HG03060 (cell line): ENCODE data around the gene ZNF816.
"Not testable (repeated sequence)": the region's sequence is repeated elsewhere in the genome, so short reads cannot be mapped to it uniquely, and the experiment has no call there.

Experiments used
- ATAC-seq: cut with Tn5 transposase; IDR thresholded peaks from one replicate; pipeline ENCODE4 v1.9.1; 2021; ENCODE audit warnings: low read depth, moderate number of reproducible peaks; ENCODE audit not compliant: unreplicated experiment

Gene ZNF816

DNA sequence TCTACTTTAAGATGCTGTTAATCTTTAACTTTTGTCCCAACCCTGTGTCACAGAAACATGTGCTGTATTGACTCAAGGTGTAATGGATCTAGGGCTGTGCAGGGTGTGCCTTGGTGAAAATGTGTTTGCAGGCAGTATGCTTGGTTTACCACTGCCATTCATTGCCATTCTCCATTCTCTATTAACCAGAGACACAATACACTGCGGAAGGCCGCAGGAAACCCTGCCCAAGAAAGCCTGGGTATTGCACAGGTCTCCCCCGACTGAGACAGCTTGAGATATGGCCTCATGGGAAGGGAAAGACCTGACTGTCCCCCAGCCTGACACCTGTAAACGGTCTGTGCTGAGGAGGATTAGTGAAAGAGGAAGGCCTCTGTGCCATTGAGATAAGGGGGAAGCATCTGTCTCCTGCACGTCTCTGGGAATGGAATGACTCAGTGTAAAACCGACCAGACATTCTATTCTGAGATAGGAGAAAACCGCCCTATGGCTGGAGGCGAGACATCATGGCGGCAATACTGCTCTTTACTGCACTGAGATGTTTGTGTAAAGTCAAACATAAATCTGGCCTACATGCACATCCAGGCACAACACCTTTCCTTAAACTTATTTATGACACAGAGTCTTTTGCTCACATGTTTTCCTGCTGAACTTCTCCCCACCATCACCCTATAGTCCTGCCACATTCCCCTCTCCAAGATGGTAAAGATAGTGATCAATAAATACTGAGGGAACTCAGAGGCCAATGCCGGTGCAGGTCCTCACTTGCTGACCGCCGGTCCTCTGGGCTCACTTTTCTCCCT is 26.3 kb downstream of the ZNF816 start:
- no peak for ATAC-seq

DNA sequence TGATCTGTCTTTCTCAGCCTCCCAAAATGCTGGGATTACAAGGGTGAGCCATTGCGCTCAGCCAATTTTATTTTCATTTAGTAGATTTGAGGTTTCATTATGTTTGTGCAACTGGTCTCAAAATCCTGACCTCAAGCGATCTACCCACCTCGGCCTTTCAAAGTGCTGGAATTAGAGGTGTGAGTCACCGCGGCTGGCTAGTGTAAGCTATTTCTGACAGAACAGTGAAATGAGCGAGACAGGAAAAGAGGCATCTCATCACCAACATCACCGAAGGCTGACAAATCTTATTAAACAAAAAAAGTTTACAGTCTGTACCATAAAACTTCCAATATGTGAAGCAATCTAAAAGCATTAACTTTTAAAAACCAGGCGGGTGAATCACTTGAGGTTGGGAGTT is 27.2 kb downstream of the ZNF816 start:
- ATAC-seq = no peak

DNA sequence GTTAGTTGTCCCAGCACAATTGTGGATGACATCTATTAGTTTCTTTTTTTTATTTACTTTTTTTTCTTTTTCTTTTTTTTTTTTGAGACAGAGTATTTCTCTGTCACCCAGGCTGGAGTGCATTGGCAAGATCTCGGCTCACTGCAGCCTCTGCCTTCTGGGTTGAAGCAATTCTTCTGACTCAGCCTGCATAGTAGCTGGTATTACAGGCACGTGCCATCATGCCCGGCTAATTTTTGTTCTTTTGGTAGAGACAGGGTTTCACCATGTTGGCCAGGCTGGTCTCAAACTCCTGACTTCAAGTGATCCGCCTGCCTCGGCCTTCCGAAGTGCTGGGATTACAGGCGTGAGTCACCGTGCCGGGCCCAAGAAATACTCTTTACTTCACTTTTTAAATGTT is 38.0 kb downstream of the ZNF816 start:
- not testable (repeated sequence) for ATAC-seq

DNA sequence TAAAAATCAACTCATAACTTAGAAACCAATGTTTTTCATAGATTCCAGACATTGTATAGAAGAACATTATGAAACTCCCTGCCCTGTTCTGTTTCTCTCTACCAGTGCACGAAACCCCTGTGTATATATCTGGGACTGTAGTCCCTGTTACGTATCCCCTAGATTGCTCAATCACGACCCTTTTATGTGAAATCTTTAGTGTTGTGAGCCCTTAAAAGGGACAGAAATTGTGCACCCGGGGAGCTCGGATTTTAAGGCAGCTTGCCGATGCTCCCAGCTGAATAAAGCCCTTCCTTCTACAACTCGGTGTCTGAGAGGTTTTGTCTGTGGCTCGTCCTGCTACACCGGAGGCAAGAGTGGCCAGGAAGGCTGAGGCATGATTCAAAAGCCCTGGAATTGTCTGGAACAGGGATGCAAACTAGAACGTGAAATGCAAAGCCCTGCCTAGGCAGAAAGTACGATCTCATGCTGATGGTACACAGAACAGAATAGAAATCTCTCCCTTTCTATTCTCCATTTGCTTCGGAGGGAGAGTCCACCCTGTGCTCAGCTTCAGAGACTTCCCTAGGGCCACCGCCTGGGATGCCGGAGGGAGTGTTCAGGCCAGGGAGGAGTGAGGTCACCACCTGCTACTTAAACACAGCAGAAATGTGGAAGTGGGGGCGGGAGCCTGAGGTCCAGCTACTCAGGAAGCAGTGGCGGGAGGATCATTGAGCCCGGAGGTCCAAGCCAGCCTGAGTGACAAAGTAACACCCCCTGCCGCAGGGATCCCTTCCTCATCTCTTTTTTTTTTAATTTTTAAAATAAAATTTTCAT is 38.7 kb downstream of the ZNF816 start:
- no peak for ATAC-seq

DNA sequence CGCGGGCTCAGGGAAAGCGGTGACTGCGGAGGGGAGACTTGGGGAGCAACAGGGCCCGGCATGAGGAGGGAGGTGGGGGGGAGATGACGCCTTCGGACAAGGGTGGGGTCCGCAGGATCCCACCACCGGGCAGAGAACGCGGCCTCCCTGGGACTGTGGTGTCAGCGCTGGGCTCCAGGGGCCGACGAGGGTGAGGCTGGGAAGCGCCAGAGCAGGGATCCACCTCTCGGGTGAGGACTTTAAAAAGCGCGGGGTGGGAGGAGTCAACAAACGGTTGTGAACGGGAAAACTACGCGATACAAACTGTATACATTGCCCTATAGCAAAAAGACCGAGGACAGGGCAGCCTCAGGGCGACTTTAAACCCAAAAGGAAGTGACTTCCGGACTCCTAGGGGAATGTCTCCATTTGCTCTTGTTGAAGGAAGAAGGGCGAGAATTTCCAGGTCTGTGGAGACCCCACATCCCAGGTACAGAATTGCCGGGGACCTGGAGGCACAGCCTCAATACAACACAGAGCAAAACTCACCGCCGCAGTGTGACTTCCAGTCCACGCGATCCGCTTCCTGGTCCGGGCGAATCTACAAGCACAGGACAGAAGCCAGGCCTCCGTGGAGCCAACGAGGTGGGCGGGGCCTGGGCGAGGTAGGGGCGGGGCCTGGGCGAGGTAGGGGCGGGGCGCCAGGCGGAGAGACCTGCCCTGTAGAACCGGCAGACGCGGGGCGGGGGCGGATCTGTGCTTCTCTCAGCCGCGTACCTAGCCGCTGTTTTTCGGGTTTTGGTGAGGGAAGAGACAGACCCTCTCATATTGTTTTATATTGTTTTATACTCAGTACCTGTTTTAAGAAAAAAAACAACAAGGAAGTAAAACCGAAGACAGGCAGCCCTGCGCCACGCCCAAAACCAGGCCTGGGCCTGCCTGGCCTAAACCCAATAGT is 39.6 kb downstream of the ZNF816 start, which contains the start of gene ZNF888:
TSS of gene ZNF888 (minus strand) at position 588 of the 937 bp plus-strand sequence. CDS start 5,555 bp downstream, outside the sequence.
- ATAC-seq = no peak

DNA sequence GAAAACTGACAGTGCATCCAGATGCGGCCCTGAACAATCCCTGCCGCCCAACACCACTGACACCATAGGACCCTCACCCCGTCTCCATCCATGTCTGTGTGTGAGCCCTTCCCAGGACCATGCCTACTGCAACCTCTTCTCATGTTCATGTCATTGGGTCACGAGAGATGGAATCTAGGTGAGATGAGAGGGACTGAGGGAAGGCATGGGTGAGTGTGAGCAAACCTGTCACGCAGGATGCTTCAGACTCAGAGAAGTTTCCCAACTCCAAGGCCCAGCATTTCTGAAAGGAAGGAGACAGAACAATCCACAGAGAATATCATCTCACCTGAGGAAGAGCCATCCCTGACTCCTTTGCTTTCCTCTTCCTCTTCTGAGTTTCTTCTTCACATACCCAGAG is 45.1 kb downstream of the ZNF816 start:
- no peak for ATAC-seq

DNA sequence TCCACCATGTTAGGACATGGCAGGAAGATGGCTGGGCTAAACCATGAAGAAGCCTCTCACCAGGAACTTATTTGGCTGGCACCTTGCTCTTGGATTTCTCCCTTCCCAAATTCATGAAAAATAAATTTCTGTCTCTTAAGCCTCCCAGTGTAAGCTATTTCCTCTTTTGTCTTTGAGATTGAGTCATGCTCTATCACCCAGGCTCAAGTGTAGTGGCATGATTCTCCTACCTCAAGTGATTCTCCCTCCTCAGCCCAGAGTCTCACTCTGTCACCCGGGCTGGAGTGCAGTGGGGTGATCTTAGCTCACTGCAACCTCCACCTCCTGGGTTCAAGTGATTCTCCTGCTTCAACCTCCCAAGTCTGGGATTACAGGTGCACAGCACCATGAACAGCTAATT is 52.0 kb downstream of the ZNF816 start:
- ATAC-seq = no peak

DNA sequence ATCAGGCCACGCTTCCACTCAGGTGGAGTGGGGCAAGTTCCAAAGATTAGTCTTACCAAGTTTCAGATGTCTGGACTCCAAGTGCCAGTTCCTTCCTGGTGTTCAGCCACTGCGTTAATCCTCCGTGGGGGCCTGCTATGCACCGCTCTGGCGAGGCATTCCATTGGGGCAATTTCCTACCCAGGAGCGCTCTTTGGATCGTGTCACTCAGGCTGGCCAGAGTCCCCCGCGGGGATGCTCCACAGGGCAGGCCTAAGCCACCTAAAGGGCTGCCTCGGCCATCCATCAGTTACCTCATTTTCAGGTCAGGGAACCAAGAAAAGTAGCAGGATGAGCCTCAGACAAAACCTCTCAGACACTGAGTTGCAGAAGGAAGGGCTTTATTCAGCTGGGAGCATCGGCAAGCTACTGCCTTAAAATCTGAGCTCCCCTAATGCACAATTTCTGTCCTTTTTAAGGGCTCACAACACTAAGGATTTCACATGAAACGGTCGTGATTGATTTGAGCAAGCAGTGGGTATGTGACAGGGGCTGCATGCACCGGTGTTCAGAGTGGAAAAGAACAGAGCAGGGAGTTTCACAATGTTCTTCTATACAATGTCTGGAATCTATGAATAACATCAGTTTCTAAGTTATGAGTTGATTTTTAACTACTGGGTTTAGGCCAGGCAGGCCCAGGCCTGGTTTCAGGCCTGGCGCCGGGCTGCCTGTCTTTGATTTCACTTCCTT is 58.5 kb downstream of the ZNF816 start:
- not testable (repeated sequence) for ATAC-seq

DNA sequence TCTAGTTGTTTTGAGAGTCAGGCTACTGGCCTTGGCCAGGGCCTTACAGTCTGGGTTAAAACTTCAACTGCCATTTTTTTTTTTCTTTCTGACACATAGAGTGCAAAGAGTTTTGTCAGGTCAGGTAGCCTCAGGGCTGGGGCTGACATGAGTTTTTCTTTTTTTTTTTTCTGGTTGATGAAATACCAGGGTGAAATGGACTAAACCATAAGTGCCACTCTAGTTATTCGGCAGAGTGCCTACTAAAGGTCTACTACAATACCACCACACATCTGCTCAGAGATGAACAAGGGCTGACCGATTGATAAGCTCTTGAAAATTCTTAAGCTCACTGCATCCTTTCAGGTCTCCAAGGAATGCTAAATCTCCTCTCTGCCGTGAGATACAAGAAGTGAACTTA is 60.8 kb downstream of the ZNF816 start:
- no peak for ATAC-seq
